Ovary (tissue), 9 donors: ENCODE results near the gene IL3RA. TPM values are rescaled to one million over a fixed set of nuclear protein-coding genes. Genes with fewer than 3 reads are reported as not detected.

Experiments
- DNase-seq, 5 donors: peaks; one replicate each; pipeline ENCODE4 v3.0.0-alpha.2; 2019 to 2020
- H3K27ac ChIP-seq, 2 donors: fragments of 200-600 bp; one replicate each; pipeline versions ENCODE4 v1.5.1 to v1.8.0; 2019 to 2022
- H3K27me3 ChIP-seq: fragments of 200-600 bp; one replicate; pipeline ENCODE4 v1.8.0; 2022
- H3K36me3 ChIP-seq: fragments of 200-600 bp; sonication (generic); one replicate; pipeline ENCODE4 v1.5.1; 2019
- H3K4me1 ChIP-seq: one replicate; pipeline ENCODE4 v1.8.1; 2013; ENCODE audit warnings: mild to moderate bottlenecking, moderate library complexity; ENCODE audit not compliant: insufficient read depth
- H3K4me3 ChIP-seq: fragments of 200-600 bp; sonication (generic); one replicate; pipeline ENCODE4 v1.5.1; 2017
- H3K9me3 ChIP-seq, 2 donors: fragments of 200-600 bp in 1 of 2; sonication (generic) in 1 of 2; one replicate each; pipeline versions ENCODE4 v1.5.1 to v1.8.1; 2013 to 2019; ENCODE audit warnings: mild to moderate bottlenecking in 1 of 2, moderate library complexity in 1 of 2
- EP300 ChIP-seq: sonication (generic); formaldehyde crosslinking; IDR thresholded peaks from one replicate; pipeline ENCODE4 v1.6.1; 2017; ENCODE audit warnings: antibody characterized with exemption
- POLR2A ChIP-seq: fragments of 450-650 bp; IDR thresholded peaks from one replicate; pipeline ENCODE4 v1.6.1; 2017; ENCODE audit warnings: antibody characterized with exemption, mild to moderate bottlenecking, moderate library complexity
- WGBS, 3 donors: extraction: QIAGEN DNeasy Blood & Tissue Kit in 1 of 3; methylation state at CpG; one replicate each; pipeline versions ENCODE4 v1.1.5 to v1.1.7; 2013 to 2017; 5-methylcytosine and 5-hydroxymethylcytosine counted together
- intact Hi-C, 4 donors: fragments of 100-400 bp; cut with DNase I; formaldehyde crosslinking; loops; one replicate each; pipeline versions ENCODE4 v1.11.0 to v1.15.1; 2022 to 2023
- polyA plus RNA-seq, 2 donors: library from polyadenylated mRNA; stranded (reverse); fragments of 200-250 nt in 1 of 2; fragments of 350-450 nt in 1 of 2; fragmentation: Illumina TruSeq in 1 of 2; extraction: RNeasy Lipid Tissue Mini Kit (QIAGEN cat#74804) in 1 of 2; gene quantifications; one replicate each; pipeline ENCODE4 v1.2.3, GENCODE V29; 2013 to 2014
- total RNA-seq, 7 donors: library from RNA; depleted of rRNA in 2 of 7; stranded (reverse); fragments of >200 nt in 2 of 7; fragmentation: NEBNext Ultra II Directional in 3 of 7; extraction: Animal tissue kit (Norgen Biotek cat#: 25700) in 3 of 7; gene quantifications; one replicate each; pipeline versions ENCODE4 v1.1.0 to v1.2.4, GENCODE V29; 2016 to 2023
- TF ChIP-seq, protein P1 (sequence below), 3 donors: fragments of 450-650 bp in 2 of 3; fragments of 200-600 bp in 1 of 3; IDR thresholded peaks; one replicate each; pipeline versions ENCODE4 v1.5.1 to v1.8.0; 2016 to 2022; ENCODE audit warnings: antibody characterized with exemption in 3 of 3, mild to moderate bottlenecking in 1 of 3
- donor health status: DM: no; HTN: no; CAD: no; lungs with moderate emphysema.
- donor health status: DM: no; HTN: no; CAD: no.
- donor health status: Bipolar disorder and iron deficiency.
- donor health status: DM: yes; HTN: yes; CAD: no.
- donor health status: DM: no; HTN: no; CAD: no.
- donor health status: DM: yes; HTN: yes; CAD: no.

IL3RA gene
- total and polyA plus RNA-seq, 9 donors, result 0.12 to 5.1 (median 2.0) TPM

DNA sequence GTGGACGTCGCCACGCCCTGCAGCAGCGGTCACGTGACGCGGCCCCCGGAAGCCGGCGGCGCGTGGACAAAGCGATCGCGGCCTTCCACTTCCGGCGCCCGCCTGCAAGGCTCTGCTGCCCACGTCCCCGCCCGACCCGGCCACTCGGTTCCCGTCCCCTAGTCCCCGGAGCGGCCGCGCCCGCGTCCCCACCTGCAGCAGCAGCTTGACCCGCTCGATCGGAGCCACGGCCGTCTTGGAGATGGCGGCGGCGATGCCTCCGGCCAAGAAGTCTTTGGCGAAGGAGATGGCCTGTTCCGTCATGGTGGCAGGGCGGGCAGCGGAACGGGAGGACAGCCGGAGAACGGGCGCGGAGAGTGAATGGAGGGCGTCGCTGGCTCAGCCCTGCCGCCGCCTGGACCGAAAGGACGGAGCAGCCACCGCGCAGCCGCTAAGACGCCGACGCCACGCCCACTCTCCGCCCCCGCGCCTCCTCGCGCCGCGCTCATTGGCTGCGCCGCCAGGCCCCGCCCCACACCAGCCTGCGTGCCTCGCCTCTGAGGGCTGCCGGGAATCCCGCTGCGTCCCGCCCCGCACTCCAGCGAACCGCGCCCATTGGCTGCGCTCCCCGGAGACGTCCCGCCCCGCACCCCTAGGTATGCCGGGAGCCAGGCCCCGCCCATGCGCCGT is 55.3 kb downstream of the IL3RA start, which contains the start of gene SLC25A6:
Gene SLC25A6 (minus strand): TSS at position 407 of the 669 bp plus-strand sequence. CDS start 104 bp downstream, at position 303.
- Histone ChIP-seq H3K36me3 (no peaks in the 10 kb centered on the region), H3K4me3 (peak within 1 kb of the TSS; percentile 98), H3K9me3 (no peaks in the 10 kb centered on the region), H3K4me1 (peaks cover 16% of the 10 kb centered on the region), H3K27me3 (no peaks in the 10 kb centered on the region), H3K27ac (peak within 1 kb of the TSS; percentile 98 to 100)
- WGBS, 3 donors, result 0% methylated on average over 25 to 90 of the region's 90 CpGs
- TF ChIP-seq, protein P1, sequence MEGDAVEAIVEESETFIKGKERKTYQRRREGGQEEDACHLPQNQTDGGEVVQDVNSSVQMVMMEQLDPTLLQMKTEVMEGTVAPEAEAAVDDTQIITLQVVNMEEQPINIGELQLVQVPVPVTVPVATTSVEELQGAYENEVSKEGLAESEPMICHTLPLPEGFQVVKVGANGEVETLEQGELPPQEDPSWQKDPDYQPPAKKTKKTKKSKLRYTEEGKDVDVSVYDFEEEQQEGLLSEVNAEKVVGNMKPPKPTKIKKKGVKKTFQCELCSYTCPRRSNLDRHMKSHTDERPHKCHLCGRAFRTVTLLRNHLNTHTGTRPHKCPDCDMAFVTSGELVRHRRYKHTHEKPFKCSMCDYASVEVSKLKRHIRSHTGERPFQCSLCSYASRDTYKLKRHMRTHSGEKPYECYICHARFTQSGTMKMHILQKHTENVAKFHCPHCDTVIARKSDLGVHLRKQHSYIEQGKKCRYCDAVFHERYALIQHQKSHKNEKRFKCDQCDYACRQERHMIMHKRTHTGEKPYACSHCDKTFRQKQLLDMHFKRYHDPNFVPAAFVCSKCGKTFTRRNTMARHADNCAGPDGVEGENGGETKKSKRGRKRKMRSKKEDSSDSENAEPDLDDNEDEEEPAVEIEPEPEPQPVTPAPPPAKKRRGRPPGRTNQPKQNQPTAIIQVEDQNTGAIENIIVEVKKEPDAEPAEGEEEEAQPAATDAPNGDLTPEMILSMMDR (IDR thresholded peaks at IDR 0.05), result peak in 2 of 3 donors; percentile 32 to 53
- TF ChIP-seq EP300, result peak; percentile 8
- peak; percentile 91 for TF ChIP-seq POLR2A
- intact Hi-C loops, result loop anchor here in 1 of 4 donors (1.0 to 2.0 kb wide), 2 partner anchors 61 to 1073 kb away; partner anchors contain the start of gene GTPBP6
- DNase-seq, result peak; percentile 99 to 100 (median 99)

DNA sequence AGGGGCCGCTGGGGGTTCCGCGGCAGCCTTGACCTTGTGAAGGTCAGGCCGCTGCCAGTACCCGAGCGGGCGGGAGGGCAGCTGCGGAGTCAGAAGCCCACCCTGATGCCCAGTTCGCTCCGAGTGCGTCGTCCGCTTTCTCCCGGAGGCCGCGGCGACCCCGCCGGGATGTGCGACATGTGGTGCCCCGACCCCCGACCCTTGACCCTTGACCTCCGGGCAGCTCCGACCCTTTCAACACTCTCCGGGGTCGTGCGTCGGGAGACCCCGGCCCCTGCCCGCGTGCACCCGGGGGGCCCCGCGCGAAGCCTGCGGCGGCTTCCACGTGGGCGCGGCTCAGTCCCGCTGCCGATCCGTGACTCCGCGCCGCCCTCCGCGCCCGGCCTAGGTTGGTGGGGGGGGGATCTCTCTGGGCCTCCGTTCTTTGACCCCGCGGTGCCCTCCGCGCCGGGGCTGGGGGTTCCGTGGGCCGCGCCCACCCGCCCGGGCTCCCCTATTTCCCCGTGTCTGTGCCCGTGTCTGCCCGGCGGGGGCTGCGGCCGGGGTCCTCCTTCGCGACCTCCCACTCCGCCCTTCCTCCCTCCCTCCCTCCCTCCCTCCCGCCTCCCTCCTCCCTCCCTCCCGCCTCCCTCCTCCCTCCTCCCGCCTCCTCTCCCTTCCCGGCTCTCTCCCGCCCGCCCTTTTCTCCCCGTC is 55.9 kb downstream of the IL3RA start:
- Histone ChIP-seq H3K4me1 (peaks cover 16% of the 10 kb centered on the region), H3K27me3 (no peaks in the 10 kb centered on the region), H3K9me3 (no peaks in the 10 kb centered on the region), H3K4me3 (peak overlapping the region; percentile 98), H3K27ac (peak overlapping the region; percentile 98 to 100), H3K36me3 (no peaks in the 10 kb centered on the region)
- TF ChIP-seq POLR2A, result peak; percentile 49
- TF ChIP-seq, protein P1 (IDR thresholded peaks at IDR 0.05), result peak in 1 of 3 donors; percentile 27
- TF ChIP-seq EP300, result peak; percentile 0
- whole genome bisulfite sequencing, 3 donors, result 1% methylated on average over 27 to 70 of the region's 76 CpGs
- intact Hi-C loops, result loop anchor here in 1 of 4 donors (1.0 to 2.0 kb wide), 2 partner anchors 61 to 1074 kb away; partner anchors contain the start of gene GTPBP6
- DNase-seq, result peak in 2 of 5 donors; percentile 78 to 81

DNA sequence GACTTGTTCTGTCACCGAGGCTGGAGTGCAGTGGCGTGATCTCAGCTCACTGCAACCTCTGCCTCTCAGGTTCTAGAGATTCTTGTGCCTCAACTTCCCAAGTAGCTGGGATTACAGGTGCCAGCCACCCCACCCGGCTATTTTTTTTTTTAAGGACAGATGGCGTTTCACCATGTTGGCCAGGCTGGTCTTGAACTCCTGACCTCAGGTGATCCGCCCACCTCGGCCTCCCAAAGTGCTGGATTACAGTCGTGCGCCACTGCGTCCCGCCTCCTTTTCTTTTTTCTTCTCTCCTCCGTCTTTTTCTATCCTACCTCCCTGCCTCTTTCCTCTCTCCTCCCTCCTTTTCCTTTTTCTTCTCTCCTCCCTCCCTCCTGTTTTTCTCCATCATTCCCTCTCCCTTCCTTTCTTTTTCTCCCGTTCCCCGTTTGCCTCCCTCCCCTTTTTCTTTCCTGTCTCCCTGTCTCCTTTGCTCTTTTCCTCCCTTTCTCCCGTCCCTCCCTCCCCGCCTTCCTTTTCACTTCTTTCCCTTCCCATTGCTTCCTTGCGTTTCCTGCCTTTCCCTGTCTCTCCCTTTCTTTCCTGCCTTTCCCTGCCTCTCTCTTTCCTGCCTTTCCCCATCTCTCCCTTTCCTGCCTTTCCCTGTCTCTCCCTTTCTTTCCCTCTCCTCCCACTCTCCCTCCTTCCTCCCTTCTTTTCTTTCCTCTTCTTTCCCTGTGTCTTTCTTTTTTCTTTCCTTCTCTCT is 57.5 kb downstream of the IL3RA start:
- TF ChIP-seq EP300, result no peak
- Histone ChIP-seq H3K4me1 (peaks cover 9% of the 10 kb centered on the region), H3K27me3 (no peaks in the 10 kb centered on the region), H3K27ac (no peak overlapping the region), H3K4me3 (no peak overlapping the region), H3K36me3 (no peaks in the 10 kb centered on the region), H3K9me3 (no peaks in the 10 kb centered on the region)
- 52 to 60% (median 56%) methylated on average over 16 of the region's 16 CpGs for WGBS, 3 donors
- peak in 4 of 5 donors; percentile 12 to 35 (median 22) for DNase-seq
- intact Hi-C loops, result loop anchor here in 1 of 4 donors (2.0 kb wide), 1 partner anchor 1075 kb away; the partner anchor contains the start of gene GTPBP6

DNA sequence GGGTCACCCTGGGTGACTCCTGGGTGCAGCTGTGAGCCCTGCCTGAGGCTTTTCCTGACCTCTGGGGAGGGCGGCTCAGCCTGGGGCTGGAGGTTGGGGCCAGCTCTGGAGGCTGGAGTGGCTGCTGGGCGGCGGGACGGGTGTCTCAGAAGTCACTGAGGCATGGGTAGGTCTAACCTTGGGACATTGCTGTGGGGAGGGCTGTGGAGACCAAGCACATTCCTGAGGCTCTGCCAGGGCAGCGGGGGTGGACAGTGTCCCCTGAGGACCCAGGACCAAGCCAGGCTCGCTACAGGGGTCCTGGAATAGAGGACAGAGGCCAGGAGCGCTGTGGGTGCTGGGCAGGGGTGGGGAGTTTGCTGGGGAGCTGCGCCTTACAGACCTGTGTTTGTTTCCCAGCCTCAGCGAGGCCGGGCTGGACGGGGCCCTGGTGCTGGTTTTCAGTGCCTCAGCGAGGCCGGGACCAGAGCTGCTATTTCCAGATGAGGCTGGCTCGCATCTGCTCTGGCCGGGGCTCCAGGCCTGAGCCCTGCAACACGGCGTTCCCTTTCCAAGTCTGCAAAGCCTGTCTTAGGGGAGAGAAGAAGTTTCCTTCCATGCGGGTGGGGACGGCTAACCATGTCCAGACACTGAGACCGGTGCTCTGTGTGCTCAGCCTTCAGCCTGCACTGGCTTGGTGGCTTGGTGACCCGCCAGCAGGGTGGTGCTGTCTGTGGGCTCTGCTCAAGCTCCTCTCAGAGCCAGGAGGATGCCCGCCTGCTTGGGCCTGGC is 58.3 kb downstream of the IL3RA start:
- H3K27ac ChIP-seq, result no peak overlapping the region
- H3K9me3 ChIP-seq, result no peaks in the 10 kb centered on the region
- TF ChIP-seq POLR2A (no peak), EP300 (no peak)
- no peak overlapping the region for H3K4me3 ChIP-seq
- H3K27me3 ChIP-seq, result no peaks in the 10 kb centered on the region
- DNase-seq, result peak; percentile 10 to 45 (median 33)
- peaks cover 5% of the 10 kb centered on the region for H3K4me1 ChIP-seq
- 89 to 93% (median 92%) methylated on average over 20 to 22 of the region's 22 CpGs for WGBS, 3 donors
- intact Hi-C loops, result no loop called here
- no peaks in the 10 kb centered on the region for H3K36me3 ChIP-seq
